GM10248 (cell line): Measurements from ENCODE around the gene PYGO2.
A peak's percentile ranks its signal among the peaks of the same experiment; 100 is the strongest.

ENCODE experiments used
- CTCF ChIA-PET: fragments of 300-600 bp; sonication (Branson Sonifier 250); formaldehyde crosslinking; extraction: SDS; loops from one replicate; lab custom pipeline; 2021; ENCODE audit warnings: antibody characterized with exemption; lab: Yijun Ruan, JAX
- POLR2A ChIA-PET: fragments of 350-650 bp; sonication (Branson Sonifier 250); formaldehyde crosslinking; extraction: SDS; loops from one replicate; lab custom pipeline; 2020; ENCODE audit warnings: antibody characterized with exemption; lab: Yijun Ruan, JAX
- DNase-seq: peaks from one replicate; pipeline ENCODE4 v3.0.0; 2012; ENCODE audit errors: extremely low spot score
- TF ChIP-seq, protein P1 (sequence below): IDR thresholded peaks from 2 replicates; pipeline ENCODE4 v1.5.1; 2012; ENCODE audit warnings: mild to moderate bottlenecking, low read depth; ENCODE audit errors: extremely low read depth, missing control alignments, control extremely low read depth

PYGO2 gene

DNA sequence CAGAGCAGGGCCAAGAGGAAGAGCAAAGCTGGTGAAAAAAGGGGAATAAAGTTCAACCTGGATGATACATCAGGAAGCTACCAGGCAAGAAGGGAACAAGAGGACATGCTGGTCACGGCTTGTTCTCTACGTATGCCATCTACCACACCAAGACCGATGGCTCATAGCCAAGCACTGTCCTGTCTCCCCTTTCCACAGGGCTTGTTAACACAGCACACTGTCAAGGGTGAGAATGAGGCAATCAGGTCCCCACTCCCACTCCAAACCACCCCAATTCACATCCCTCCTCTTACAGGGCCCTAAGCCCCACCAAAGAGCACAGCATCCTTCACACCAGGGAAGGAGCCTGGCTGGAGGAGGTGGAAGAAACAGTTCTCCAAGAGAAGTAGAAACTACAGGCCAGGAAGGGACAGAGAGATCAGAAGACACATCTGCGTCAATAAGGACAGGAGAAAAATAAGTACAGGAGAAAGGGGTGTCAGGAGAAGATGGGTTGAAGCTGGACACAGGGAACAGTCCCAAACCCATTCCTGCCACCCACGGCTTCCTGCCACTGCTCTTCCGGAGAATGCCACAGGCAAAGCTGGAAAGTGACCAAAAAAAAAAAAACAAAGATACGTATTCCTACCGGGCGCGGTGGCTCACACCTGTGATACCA, 9.9 kb upstream of the PYGO2 start:
- POLR2A ChIA-PET = interaction anchor here (1.3 to 2.3 kb wide), 3 partner anchors 10 to 28 kb away, joined by 4 to 6 read pairs (median 4); partner anchors contain the start of gene PYGO2
- CTCF ChIA-PET = interaction anchor here (1.1 to 5.3 kb wide), 8 partner anchors 10 to 412 kb away, joined by 3 to 51 read pairs (median 6); partner anchors contain the start of genes ADAM15, PBXIP1 and PYGO2

DNA sequence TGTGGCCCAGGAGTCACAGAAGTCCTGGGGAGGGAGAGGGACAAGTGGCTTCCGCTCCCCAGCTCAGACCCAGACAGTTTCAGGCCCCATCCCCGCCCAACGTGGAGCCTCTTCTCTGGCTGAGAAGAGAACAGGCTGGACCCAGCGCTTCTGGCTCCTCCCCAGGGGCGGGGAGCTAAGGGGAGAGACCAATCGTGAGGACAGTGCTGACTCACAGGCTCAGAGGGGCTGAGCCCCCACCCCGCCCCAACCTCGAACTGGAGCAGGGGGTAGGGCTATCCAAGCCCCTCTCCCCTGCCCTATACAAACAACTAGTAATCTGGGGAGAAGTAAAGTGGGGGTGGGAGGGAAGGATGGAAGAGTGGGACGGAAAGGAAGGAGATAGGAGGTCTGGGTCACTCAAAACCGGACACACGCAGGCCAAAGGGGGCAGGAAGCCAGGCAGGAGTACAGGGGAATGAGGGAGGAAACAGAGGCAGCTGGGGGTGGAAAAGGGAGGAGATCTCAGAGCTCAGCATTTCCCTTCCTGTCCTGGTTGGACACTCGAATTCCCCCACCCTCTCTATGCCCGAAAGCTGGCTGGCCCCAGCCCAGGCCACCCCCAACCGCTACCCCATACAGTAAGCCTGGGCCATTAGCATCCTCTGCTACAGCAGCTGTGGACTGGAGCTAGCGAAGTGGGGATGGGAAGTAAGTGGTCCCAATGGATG, 9.2 kb upstream of the PYGO2 start, which contains the start of gene SHC1:
Gene SHC1, minus strand, starts transcription at position 117 of the 710 bp plus-strand sequence. CDS start 221 bp downstream, outside the sequence.
- ChIA-PET CTCF (interaction anchor here (0.6 to 5.3 kb wide), 15 partner anchors 9 to 411 kb away, joined by 3 to 51 read pairs (median 4); partner anchors contain the start of genes ADAM15, PBXIP1 and PYGO2), POLR2A (interaction anchor here (0.6 to 2.3 kb wide), 4 partner anchors 9 to 164 kb away, joined by 3 to 6 read pairs (median 4); partner anchors contain the start of gene PYGO2)
- TF ChIP-seq, protein P1, sequence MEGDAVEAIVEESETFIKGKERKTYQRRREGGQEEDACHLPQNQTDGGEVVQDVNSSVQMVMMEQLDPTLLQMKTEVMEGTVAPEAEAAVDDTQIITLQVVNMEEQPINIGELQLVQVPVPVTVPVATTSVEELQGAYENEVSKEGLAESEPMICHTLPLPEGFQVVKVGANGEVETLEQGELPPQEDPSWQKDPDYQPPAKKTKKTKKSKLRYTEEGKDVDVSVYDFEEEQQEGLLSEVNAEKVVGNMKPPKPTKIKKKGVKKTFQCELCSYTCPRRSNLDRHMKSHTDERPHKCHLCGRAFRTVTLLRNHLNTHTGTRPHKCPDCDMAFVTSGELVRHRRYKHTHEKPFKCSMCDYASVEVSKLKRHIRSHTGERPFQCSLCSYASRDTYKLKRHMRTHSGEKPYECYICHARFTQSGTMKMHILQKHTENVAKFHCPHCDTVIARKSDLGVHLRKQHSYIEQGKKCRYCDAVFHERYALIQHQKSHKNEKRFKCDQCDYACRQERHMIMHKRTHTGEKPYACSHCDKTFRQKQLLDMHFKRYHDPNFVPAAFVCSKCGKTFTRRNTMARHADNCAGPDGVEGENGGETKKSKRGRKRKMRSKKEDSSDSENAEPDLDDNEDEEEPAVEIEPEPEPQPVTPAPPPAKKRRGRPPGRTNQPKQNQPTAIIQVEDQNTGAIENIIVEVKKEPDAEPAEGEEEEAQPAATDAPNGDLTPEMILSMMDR = no peak
- DNase-seq = peak; percentile 84

More for the DNA sequence above, 9.9 kb upstream of the PYGO2 start:
- no peak for DNase-seq
- TF ChIP-seq, protein P1 = no peak

DNA sequence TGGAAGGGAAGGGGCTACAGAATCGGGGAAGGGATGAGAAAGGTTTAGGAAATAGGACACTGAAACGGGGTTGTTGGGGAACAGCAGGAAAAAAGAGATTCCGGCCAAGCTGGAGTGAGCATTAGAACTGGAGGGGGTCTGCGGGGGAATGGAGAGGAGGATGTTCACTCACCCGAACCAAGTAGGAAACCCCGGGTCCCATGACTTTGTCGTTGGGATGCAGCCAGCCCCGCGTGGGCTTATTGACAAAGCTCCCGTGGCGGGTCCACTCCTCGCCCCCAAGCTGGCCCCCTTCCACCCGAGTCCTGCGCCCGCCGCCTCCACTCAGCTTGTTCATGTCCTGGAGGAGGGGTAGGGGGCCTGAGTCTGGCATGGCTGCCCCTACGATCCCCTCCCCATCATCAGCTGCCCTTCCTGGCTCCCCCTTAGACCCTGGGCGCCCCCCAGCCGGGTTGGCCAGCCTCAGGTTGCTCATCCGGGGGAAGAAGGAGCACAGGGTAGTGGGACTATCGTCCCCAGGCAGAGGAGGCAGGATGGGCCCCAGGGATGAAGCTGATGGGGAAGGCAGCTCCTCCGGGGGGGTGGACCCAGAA, 8.4 kb upstream of the PYGO2 start:
- TF ChIP-seq, protein P1 = no peak
- CTCF ChIA-PET = interaction anchor here (1.0 to 5.3 kb wide), 13 partner anchors 8 to 207 kb away, joined by 3 to 51 read pairs (median 5); partner anchors contain the start of genes FLAD1, PBXIP1 and PYGO2
- no peak for DNase-seq
- POLR2A ChIA-PET = interaction anchor here (1.3 to 2.3 kb wide), 3 partner anchors 9 to 30 kb away, joined by 4 to 6 read pairs (median 4); partner anchors contain the start of gene PYGO2

DNA sequence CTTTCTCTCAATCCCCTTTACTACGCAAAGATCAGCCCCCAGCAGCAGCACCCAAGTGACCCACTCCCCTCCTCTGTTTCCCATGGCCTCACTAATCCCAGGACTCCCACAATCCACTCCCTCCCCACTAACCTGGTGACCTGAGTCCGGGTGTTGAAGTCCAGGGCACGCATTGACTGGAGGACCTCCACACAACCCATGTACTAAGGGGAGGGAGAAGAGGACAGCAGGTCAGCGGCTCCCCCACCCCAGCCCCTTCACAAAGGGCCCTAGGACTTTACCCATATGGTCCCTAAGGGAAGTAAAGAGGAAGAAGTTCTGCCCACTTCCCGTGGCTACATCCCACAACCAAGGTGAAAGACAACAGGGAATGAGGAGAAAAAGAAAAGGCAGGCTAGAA, 7.7 kb upstream of the PYGO2 start:
- no peak for DNase-seq
- ChIA-PET POLR2A (no interaction called here), CTCF (interaction anchor here (0.9 to 5.3 kb wide), 8 partner anchors 8 to 122 kb away, joined by 3 to 51 read pairs (median 6); partner anchors contain the start of genes FLAD1, PBXIP1 and PYGO2)
- TF ChIP-seq, protein P1 = no peak

DNA sequence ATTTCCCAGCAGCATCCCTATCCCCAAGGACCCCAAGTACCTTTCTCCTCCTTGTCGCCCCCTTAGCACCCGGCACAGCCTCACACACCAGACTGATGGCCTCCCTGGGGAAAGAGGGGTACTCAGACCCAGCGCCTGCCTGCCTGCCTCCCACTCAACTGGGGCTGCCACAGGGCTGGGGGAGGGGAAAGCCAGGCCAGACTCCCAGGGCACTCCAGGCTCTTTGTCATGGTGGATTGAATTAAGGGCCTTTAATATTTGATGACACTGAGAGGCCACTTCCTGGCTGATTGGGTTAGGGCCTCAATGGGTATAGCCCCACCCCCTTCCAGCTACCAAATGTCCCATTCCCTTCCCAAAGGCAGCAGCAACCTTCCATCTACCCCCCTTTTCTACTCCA, 7.1 kb upstream of the PYGO2 start:
- no peak for DNase-seq
- CTCF ChIA-PET = interaction anchor here (0.9 to 5.3 kb wide), 5 partner anchors 7 to 123 kb away, joined by 3 to 51 read pairs (median 6); partner anchors contain the start of genes PBXIP1 and PYGO2
- POLR2A ChIA-PET = no interaction called here
- TF ChIP-seq, protein P1 = no peak
